HCT116 (cell line): ENCODE measurements around the gene IQCH.

Source experiments
- CTCF ChIP-seq, 3 experiments: fragments of 200-600 bp in 1 of 3; sonication (generic) in 1 of 3; IDR thresholded peaks in 2 of 3; conservative IDR thresholded peaks in 1 of 3; 2 replicates each; pipeline ENCODE4 v1.5.1; 2012 to 2017; ENCODE audit warnings: low read depth in 2 of 3, low read length in 2 of 3, antibody characterized with exemption in 1 of 3, borderline replicate concordance in 1 of 3, control low read depth in 1 of 3, mild to moderate bottlenecking in 1 of 3, mixed read lengths in 1 of 3, mixed run types in 1 of 3, moderate library complexity in 1 of 3; ENCODE audit not compliant: insufficient read depth in 1 of 3
- EZH2 ChIP-seq: fragments of 200-600 bp; sonication (generic); IDR thresholded peaks from 2 replicates; pipeline ENCODE4 v1.6.1; 2017; ENCODE audit warnings: antibody characterized with exemption, mixed run types
- POLR2A ChIP-seq: IDR thresholded peaks from 2 replicates; pipeline ENCODE4 v1.7.0; 2011; ENCODE audit warnings: borderline replicate concordance; ENCODE audit not compliant: insufficient read depth, insufficient read length; ENCODE audit errors: extremely low read depth
- POLR2AphosphoS5 ChIP-seq: IDR thresholded peaks from 2 replicates; pipeline ENCODE4 v1.6.1; 2011; ENCODE audit warnings: mild to moderate bottlenecking, low read depth, low read length, moderate library complexity
- TCF7L2 ChIP-seq: IDR thresholded peaks from 2 replicates; pipeline ENCODE4 v1.7.0; 2011; ENCODE audit warnings: borderline replicate concordance, inconsistent platforms; ENCODE audit not compliant: insufficient read depth, insufficient read length; ENCODE audit errors: extremely low read depth

- no peak for TF ChIP-seq POLR2AphosphoS5
- no peak for TF ChIP-seq CTCF (IDR thresholded peaks at IDR 0.05 in 2 of 3, conservative IDR thresholded peaks at IDR 0.05 in 1 of 3; ENCODE audit: borderline replicate concordance in 1 of 3, insufficient read depth in 1 of 3, low read depth in 2 of 3, low read length in 2 of 3)
- TF ChIP-seq EZH2: no peak
- TF ChIP-seq TCF7L2: no peak
- TF ChIP-seq POLR2A: no peak
Observed at GRCh38 chr15:67446449-67446848, 191.9 kb downstream of the IQCH start.
